Activated T-helper 2 cell treated with anti-CD3 and anti-CD28 coated beads, Interferon-gamma antibody, Interleukin-2, Interleukin-4, amounts not matched to agents 10 μg/mL and 5 μg/mL and 100 μg/mL, durations not matched to agents 14 hours and 24 hours and 36 hours (primary cell): ENCODE measurements around the gene CCR3. TPM values are rescaled to one million over a fixed set of nuclear protein-coding genes. Genes with fewer than 3 reads are reported as not detected.

ENCODE experiments used
- DNase-seq: peaks from one replicate; pipeline ENCODE4 v3.0.0; 2021; ENCODE audit warnings: low spot score
- H3K27ac Mint-ChIP-seq: one replicate; pipeline ENCODE4 v1.8.0; 2021; ENCODE audit warnings: mixed read lengths
- H3K27me3 Mint-ChIP-seq: one replicate; pipeline ENCODE4 v1.8.0; 2021; ENCODE audit warnings: low read depth, mixed read lengths
- H3K36me3 Mint-ChIP-seq: one replicate; pipeline ENCODE4 v1.8.0; 2021; ENCODE audit warnings: low read depth, mixed read lengths
- H3K4me1 Mint-ChIP-seq: one replicate; pipeline ENCODE4 v1.8.0; 2021; ENCODE audit warnings: low read depth, mixed read lengths
- H3K4me3 Mint-ChIP-seq: one replicate; pipeline ENCODE4 v1.8.0; 2021; ENCODE audit warnings: low read depth, mild to moderate bottlenecking, moderate library complexity, mixed read lengths
- H3K9me3 Mint-ChIP-seq: one replicate; pipeline ENCODE4 v1.8.0; 2021; ENCODE audit warnings: mixed read lengths
- intact Hi-C: fragments of 100-400 bp; cut with micrococcal nuclease; formaldehyde crosslinking; loops from one replicate; pipeline ENCODE4 v1.15.1; 2023
- total RNA-seq: library from RNA; stranded (reverse); gene quantifications from 2 replicates; pipeline ENCODE4 v1.2.3, GENCODE V29; 2022

The CCR3 gene
- total RNA-seq, 1 donor from 2014 or later: not detected

DNA sequence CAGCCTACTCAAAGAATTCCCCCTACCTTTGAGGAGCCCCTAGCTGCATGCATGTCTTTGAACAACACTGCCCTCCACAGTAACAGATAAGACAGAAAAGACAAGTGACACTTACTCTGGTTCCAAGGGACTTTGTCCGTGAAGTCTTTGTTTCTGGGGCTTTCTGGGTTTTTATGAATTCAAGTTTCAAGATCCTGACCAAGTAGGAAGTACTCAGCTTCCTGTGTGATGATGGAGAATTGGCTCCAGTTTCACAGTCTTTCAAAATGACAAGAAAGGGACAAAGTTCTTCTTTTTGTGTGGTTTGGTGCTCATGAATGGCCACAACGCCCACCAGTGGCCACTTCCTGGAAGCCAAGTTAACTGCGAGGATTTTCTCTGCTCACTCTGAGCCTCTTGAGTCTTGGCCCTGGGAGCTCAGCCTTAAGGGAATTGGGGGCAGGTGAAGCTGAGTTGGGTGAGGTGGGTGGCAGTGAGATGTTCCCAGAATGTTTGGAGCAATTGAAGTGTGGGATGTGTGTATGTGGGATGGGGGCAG is 34.0 kb upstream of the CCR3 start, which contains the start of gene CCR1:
Gene CCR1, minus strand, starts transcription at position 147 of the 538 bp plus-strand sequence. CDS start 4,000 bp downstream, outside the sequence.
- H3K27ac Mint-ChIP-seq: peak within 1 kb of the TSS; percentile 18
- intact Hi-C loops: loop anchor here (1.0 to 5.0 kb wide), 6 partner anchors 74 to 346 kb away; no protein-coding TSS in a partner anchor
- H3K4me3 Mint-ChIP-seq: no peak within 1 kb of the TSS
- H3K36me3 Mint-ChIP-seq: no peaks in the 10 kb centered on the region
- H3K4me1 Mint-ChIP-seq: peaks cover 25% of the 10 kb centered on the region
- DNase-seq: peak; percentile 44
- H3K9me3 Mint-ChIP-seq: no peaks in the 10 kb centered on the region
- H3K27me3 Mint-ChIP-seq: peaks cover 31% of the 10 kb centered on the region

DNA sequence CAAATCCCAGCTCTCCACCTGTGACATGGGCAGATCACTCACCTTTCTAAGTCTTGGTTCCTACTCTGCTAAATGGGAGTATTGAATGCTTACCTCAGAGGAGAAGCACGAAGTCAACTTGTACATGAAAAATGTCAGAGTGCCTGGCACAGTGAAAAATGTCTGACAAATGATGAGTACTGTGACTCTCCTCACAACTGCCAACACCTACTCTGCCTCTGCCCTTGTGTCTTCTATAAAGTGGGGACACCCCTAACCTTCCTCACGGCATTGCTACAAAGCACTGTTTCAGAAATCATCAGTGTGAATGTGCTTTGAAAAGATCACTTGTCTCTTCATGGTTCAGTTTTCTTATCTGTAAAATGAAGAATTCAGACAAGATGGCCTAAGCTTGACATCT is 33.2 kb upstream of the CCR3 start:
- Mint-ChIP-seq H3K4me3 (no peak overlapping the region), H3K27me3 (peaks cover 25% of the 10 kb centered on the region), H3K4me1 (peaks cover 25% of the 10 kb centered on the region), H3K27ac (no peak overlapping the region), H3K9me3 (no peaks in the 10 kb centered on the region), H3K36me3 (no peaks in the 10 kb centered on the region)
- intact Hi-C loops: loop anchor here (5.0 kb wide), 2 partner anchors 73 to 347 kb away; no protein-coding TSS in a partner anchor
- DNase-seq: no peak

GRCh38 chr3:46209746-46210470 is 32.4 kb upstream of the CCR3 start:
- no peaks in the 10 kb centered on the region for H3K36me3 Mint-ChIP-seq
- H3K9me3 Mint-ChIP-seq: no peaks in the 10 kb centered on the region
- no peak for DNase-seq
- H3K27ac Mint-ChIP-seq: no peak overlapping the region
- H3K4me1 Mint-ChIP-seq: peaks cover 27% of the 10 kb centered on the region
- no peak overlapping the region for H3K4me3 Mint-ChIP-seq
- intact Hi-C loops: loop anchor here (5.0 kb wide), 3 partner anchors 57 to 348 kb away; no protein-coding TSS in a partner anchor
- peaks cover 25% of the 10 kb centered on the region for H3K27me3 Mint-ChIP-seq

DNA sequence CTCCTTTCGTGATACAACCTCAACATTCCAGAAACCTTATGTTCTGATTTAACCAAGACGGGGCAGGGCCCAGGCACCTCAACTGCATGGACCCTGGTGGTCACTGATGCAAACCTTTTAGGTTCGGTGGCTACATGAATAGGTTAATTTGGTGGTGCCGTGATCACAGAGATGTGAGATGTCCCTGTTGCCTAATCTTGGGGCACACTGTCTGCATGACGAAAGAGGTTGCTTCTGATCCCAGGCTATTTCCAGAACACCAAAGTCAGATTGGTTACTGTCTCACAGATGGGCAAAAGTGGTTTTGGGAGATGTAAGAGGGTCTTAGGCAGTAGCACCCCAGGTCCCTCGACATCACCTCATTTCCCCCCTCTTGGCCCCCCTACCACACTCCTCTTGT is 30.2 kb upstream of the CCR3 start:
- no peaks in the 10 kb centered on the region for H3K9me3 Mint-ChIP-seq
- intact Hi-C loops: loop anchor here (5.0 kb wide), 1 partner anchor 55 kb away; no protein-coding TSS in a partner anchor
- no peak overlapping the region for H3K4me3 Mint-ChIP-seq

DNA sequence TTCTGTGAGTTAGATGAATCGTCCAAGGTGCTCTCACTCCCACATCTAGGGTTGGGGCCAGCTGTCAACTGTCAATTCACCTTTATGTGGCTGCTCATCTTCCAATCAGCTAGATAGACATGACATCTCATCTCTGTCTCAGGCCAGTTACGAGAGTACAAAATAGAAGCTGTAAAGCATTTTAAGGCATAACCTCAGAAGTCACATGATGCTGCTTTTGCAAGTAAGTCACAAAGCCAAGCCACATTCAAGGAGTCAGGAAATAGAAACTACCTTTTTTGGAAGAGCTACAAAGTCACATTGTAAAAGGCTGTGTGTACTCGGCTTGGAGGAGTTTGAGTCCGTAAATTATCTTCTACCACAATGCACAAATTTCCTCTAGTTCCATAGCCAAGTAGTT is 29.1 kb upstream of the CCR3 start:
- intact Hi-C loops: loop anchor here (5.0 kb wide), 1 partner anchor 54 kb away; no protein-coding TSS in a partner anchor
- H3K4me1 Mint-ChIP-seq: peaks cover 25% of the 10 kb centered on the region
- H3K36me3 Mint-ChIP-seq: no peaks in the 10 kb centered on the region
- no peak overlapping the region for H3K27ac Mint-ChIP-seq
- peaks cover 42% of the 10 kb centered on the region for H3K27me3 Mint-ChIP-seq
- DNase-seq: no peak
- H3K9me3 Mint-ChIP-seq: peaks cover 2% of the 10 kb centered on the region
- no peak overlapping the region for H3K4me3 Mint-ChIP-seq

More for the DNA sequence above, 30.2 kb upstream of the CCR3 start:
- DNase-seq: no peak
- H3K36me3 Mint-ChIP-seq: no peaks in the 10 kb centered on the region
- peaks cover 23% of the 10 kb centered on the region for H3K4me1 Mint-ChIP-seq
- peaks cover 31% of the 10 kb centered on the region for H3K27me3 Mint-ChIP-seq
- no peak overlapping the region for H3K27ac Mint-ChIP-seq

DNA sequence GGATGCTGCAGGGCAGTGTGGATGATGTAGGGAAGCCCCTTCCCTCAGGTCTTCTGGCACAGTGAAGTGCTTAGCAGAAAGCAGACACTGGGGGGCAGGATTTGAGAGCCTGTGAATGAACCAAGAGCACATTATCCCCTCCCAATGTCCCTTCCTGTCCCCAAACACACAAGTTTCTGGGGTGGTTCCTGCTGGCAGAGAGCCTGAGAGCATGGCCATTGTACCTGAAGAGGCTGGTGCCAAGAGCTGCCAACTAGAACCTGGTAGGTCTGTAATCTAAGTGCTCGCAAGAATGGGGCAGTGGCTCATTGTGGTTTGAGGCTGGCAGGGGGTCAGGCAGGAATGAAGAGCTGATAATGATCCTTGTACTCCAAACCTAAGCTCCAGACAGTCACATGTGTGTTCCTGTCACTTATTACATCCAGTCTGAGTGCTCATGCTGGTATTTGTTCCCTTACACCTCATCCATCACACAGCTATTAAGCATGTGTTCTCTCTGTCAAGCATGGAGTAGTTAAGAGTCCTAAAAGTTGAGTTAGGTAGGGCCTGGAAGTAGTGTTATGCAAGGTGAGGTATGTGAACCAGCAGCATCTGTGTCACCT is 27.4 kb upstream of the CCR3 start:
- DNase-seq: no peak
- Mint-ChIP-seq H3K36me3 (no peaks in the 10 kb centered on the region), H3K27ac (no peak overlapping the region), H3K27me3 (peaks cover 54% of the 10 kb centered on the region), H3K4me1 (peaks cover 16% of the 10 kb centered on the region), H3K9me3 (peaks cover 16% of the 10 kb centered on the region), H3K4me3 (no peak overlapping the region)
- intact Hi-C loops: loop anchor here (5.0 kb wide), 1 partner anchor 52 kb away; no protein-coding TSS in a partner anchor

DNA sequence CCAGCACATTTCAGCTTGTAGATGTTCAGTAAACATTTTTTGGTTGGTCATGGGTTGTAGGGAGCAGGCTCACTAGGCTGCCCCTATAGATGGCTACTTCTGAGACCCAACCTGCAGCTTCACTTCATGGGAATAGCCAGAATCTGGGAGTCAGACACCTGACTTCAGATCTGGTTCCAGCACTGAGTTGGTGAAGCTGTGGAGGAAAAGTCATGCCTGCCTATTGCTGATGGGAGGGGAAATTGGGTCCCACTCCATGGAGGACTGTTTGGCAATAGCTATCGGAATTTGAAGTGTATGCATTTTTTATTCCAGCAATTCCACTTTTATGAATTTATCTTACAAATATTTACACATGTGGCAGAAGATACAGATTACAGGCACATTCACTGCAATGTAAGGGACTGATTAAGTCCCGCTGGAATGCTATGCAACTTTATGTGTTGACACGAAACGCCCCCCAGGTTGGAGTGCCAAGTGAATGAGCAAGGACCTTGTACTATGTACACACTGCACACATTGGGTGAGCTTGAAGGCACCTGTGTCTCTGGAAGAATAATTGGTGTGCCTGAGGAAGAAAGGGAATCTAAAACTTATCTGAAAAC is 26.3 kb upstream of the CCR3 start:
- Mint-ChIP-seq H3K27ac (no peak overlapping the region), H3K4me1 (peaks cover 16% of the 10 kb centered on the region), H3K4me3 (no peak overlapping the region), H3K27me3 (peaks cover 59% of the 10 kb centered on the region), H3K36me3 (no peaks in the 10 kb centered on the region), H3K9me3 (peaks cover 18% of the 10 kb centered on the region)
- DNase-seq: no peak
- intact Hi-C loops: no loop called here

DNA sequence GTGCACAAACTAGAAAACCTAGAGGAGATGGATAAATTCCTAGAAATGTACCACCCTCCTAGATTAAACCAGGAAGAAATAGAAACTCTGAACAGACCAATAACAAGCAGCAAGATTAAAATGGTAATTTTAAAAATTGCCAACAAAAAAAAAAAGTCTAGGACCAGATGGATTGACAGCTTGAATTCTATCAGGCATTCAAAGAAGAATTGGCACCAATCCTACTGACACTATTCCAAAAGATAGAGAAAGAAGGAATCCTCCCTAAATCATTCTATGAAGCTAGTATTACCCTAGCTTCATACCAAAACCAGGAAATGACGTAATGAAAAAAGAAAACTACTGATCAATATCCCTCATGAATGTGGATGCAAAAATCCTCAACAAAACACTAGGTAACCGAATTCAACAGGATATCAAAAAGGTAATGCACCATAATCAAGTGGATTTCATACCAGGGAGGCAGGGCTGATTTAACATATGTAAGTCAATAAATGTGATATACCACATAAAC is 24.0 kb upstream of the CCR3 start:
- intact Hi-C loops: no loop called here
- Mint-ChIP-seq H3K4me1 (peaks cover 16% of the 10 kb centered on the region), H3K27ac (no peak overlapping the region), H3K36me3 (no peaks in the 10 kb centered on the region), H3K27me3 (peaks cover 77% of the 10 kb centered on the region), H3K9me3 (peaks cover 18% of the 10 kb centered on the region), H3K4me3 (no peak overlapping the region)
- DNase-seq: no peak

- intact Hi-C loops: no loop called here
- no peaks in the 10 kb centered on the region for H3K36me3 Mint-ChIP-seq
- peaks cover 20% of the 10 kb centered on the region for H3K9me3 Mint-ChIP-seq
- H3K4me1 Mint-ChIP-seq: peaks cover 13% of the 10 kb centered on the region
- H3K4me3 Mint-ChIP-seq: no peak overlapping the region
- H3K27me3 Mint-ChIP-seq: peaks cover 77% of the 10 kb centered on the region
- H3K27ac Mint-ChIP-seq: no peak overlapping the region
- DNase-seq: no peak
These were observed 20.9 kb upstream of the CCR3 start for GRCh38 chr3:46221391-46221790.

- Mint-ChIP-seq H3K27ac (no peak overlapping the region), H3K4me1 (peaks cover 10% of the 10 kb centered on the region), H3K27me3 (peaks cover 74% of the 10 kb centered on the region), H3K4me3 (no peak overlapping the region), H3K36me3 (no peaks in the 10 kb centered on the region), H3K9me3 (peaks cover 23% of the 10 kb centered on the region)
- DNase-seq: no peak
- intact Hi-C loops: no loop called here
These were observed 20.3 kb upstream of the CCR3 start for GRCh38 chr3:46221938-46222337.

- peaks cover 72% of the 10 kb centered on the region for H3K27me3 Mint-ChIP-seq
- intact Hi-C loops: no loop called here
- H3K36me3 Mint-ChIP-seq: no peaks in the 10 kb centered on the region
- peaks cover 23% of the 10 kb centered on the region for H3K9me3 Mint-ChIP-seq
- H3K4me1 Mint-ChIP-seq: peaks cover 7% of the 10 kb centered on the region
- H3K4me3 Mint-ChIP-seq: no peak overlapping the region
- no peak for DNase-seq
- H3K27ac Mint-ChIP-seq: no peak overlapping the region
These were observed 19.7 kb upstream of the CCR3 start for GRCh38 chr3:46222435-46223161.
